ENCODE data around the gene NEU4. TPM values are rescaled to one million over a fixed set of nuclear protein-coding genes. Genes with fewer than 3 reads are reported as not detected.
"Not testable (repeated sequence)": the region's sequence is repeated elsewhere in the genome, so short reads cannot be mapped to it uniquely, and the experiment has no call there.

NEU4 gene
- total and polyA plus RNA-seq, 2 donors from 2014 or later = 0.76 to 2.8 TPM

- FAIRE-seq (no peak), DNase-seq (peak in 1 of 5 donors; percentile 27)
- intact Hi-C loops (cut with DNase I) = no loop called here
- no peak overlapping the region for H3K4me3 ChIP-seq (ENCODE audit: low read length in 3 of 3)
- H3K9me3 ChIP-seq (ENCODE audit: control insufficient read depth in 2 of 3, insufficient read depth in 1 of 3, low read length in 3 of 3) = no peaks in the 10 kb centered on the region
- H3K9ac ChIP-seq (ENCODE audit: low read length in 3 of 3) = no peak overlapping the region
- H3K4me1 ChIP-seq (ENCODE audit: control insufficient read depth in 2 of 3, insufficient read depth in 2 of 3, low read depth in 1 of 3, low read length in 3 of 3) = no peaks in the 10 kb centered on the region
- no peaks in the 10 kb centered on the region for H3K36me3 ChIP-seq (ENCODE audit: control insufficient read depth in 2 of 3, insufficient read depth in 3 of 3, low read length in 3 of 3)
- TF ChIP-seq, protein P1, sequence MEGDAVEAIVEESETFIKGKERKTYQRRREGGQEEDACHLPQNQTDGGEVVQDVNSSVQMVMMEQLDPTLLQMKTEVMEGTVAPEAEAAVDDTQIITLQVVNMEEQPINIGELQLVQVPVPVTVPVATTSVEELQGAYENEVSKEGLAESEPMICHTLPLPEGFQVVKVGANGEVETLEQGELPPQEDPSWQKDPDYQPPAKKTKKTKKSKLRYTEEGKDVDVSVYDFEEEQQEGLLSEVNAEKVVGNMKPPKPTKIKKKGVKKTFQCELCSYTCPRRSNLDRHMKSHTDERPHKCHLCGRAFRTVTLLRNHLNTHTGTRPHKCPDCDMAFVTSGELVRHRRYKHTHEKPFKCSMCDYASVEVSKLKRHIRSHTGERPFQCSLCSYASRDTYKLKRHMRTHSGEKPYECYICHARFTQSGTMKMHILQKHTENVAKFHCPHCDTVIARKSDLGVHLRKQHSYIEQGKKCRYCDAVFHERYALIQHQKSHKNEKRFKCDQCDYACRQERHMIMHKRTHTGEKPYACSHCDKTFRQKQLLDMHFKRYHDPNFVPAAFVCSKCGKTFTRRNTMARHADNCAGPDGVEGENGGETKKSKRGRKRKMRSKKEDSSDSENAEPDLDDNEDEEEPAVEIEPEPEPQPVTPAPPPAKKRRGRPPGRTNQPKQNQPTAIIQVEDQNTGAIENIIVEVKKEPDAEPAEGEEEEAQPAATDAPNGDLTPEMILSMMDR (IDR thresholded peaks at IDR 0.05; ENCODE audit: borderline replicate concordance, extremely low read depth, insufficient read depth) = no peak
- no peaks in the 10 kb centered on the region for H3K27me3 ChIP-seq (ENCODE audit: control insufficient read depth, insufficient read depth, low read length)
- no peak overlapping the region for H3K27ac ChIP-seq (ENCODE audit: low read depth in 2 of 2, low read length in 2 of 2)
Measured at GRCh38 chr2:241818943-241819270, 9.9 kb downstream of the NEU4 start.

DNA sequence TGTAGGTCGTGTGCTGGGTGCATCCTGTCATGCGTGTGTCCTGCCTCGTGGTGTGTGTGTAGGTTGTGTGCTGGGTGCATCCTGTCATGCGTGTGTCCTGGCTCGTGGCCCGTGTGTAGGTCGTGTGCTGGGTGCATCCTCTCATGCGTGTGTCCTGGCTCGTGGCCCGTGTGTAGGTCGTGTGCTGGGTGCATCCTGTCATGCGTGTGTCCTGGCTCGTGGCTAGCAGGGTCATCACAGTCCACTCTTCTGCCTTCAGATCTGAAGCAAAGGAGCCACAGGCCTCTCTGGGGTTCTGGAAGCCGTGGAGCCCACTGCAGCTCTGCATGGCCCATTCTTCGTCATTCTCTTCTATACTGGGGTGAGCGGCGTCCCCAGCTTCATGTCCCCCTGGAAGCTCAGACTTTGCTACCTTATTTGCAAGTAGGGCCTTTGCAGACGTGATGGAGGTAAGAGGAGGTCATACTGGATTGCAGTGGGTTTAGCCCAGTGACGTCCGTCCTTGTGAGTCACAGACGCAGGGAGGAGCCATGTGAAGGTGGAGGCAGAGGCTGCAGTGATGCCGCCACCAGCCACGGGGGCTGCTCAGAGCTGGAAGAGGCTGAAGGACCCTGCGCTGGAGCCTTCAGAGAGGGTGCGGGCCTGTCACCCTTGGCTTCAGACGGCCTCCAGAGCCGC lies 11.1 kb downstream of the NEU4 start:
- H3K27me3 ChIP-seq (ENCODE audit: control insufficient read depth, insufficient read depth, low read length); H3K4me1 ChIP-seq (ENCODE audit: control insufficient read depth in 2 of 3, insufficient read depth in 2 of 3, low read depth in 1 of 3, low read length in 3 of 3); FAIRE-seq; H3K4me3 ChIP-seq (ENCODE audit: low read length in 3 of 3); H3K27ac ChIP-seq (ENCODE audit: low read depth in 2 of 2, low read length in 2 of 2); H3K9me3 ChIP-seq (ENCODE audit: control insufficient read depth in 2 of 3, insufficient read depth in 1 of 3, low read length in 3 of 3); intact Hi-C loops (cut with DNase I); H3K36me3 ChIP-seq (ENCODE audit: control insufficient read depth in 2 of 3, insufficient read depth in 3 of 3, low read length in 3 of 3); H3K9ac ChIP-seq (ENCODE audit: low read length in 3 of 3): not testable (repeated sequence)
- DNase-seq = peak in 1 of 5 donors; percentile 52

DNA sequence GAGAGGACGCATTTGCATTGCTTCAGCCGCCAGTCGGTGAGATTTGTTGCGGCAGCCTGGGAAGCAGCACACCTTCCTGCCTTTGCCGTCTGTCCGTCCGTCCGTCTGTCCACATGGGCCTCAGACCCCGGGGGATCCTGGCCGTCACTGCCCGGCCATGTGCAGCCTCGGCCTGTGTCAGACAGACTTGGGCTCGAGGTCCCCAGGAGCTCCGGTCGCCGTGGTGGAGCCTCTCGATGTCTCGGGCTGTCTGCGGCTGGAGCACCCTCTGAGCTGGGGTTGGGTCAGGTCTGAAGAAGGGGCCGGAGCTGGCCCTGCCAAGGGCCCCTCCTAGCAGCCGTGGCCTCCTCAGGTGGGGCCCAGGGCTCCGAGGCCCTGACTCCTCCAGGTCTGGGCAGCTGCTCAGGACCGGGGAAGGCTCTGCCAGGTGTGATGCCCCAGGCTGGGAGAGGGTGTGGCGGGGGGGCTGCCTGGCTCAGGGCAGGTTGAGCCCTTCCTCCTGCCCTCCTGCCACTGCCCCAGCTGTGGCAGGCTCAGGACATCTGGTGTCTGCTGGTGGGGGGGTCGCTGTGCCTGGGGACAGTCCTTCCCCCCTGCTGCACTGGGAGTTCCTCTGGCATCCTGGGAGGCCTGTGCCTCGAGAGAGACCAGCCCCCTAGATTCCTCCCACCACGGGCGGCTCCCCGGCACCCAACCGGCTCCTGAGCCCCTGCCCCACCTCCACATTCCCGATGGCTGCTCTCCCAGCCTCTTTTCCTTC lies 11.8 kb downstream of the NEU4 start:
- Histone ChIP-seq H3K27ac (ENCODE audit: low read depth in 2 of 2, low read length in 2 of 2) (no peak overlapping the region), H3K4me1 (ENCODE audit: control insufficient read depth in 2 of 3, insufficient read depth in 2 of 3, low read depth in 1 of 3, low read length in 3 of 3) (no peaks in the 10 kb centered on the region), H3K9ac (ENCODE audit: low read length in 3 of 3) (no peak overlapping the region), H3K36me3 (ENCODE audit: control insufficient read depth in 2 of 3, insufficient read depth in 3 of 3, low read length in 3 of 3) (no peaks in the 10 kb centered on the region), H3K4me3 (ENCODE audit: low read length in 3 of 3) (no peak overlapping the region), H3K9me3 (ENCODE audit: control insufficient read depth in 2 of 3, insufficient read depth in 1 of 3, low read length in 3 of 3) (no peaks in the 10 kb centered on the region), H3K27me3 (ENCODE audit: control insufficient read depth, insufficient read depth, low read length) (no peaks in the 10 kb centered on the region)
- FAIRE-seq (no peak), DNase-seq (peak in 1 of 5 donors; percentile 77)
- intact Hi-C loops (cut with DNase I) = no loop called here
- TF ChIP-seq, protein P1 (IDR thresholded peaks at IDR 0.05; ENCODE audit: borderline replicate concordance, extremely low read depth, insufficient read depth) = no peak

DNA sequence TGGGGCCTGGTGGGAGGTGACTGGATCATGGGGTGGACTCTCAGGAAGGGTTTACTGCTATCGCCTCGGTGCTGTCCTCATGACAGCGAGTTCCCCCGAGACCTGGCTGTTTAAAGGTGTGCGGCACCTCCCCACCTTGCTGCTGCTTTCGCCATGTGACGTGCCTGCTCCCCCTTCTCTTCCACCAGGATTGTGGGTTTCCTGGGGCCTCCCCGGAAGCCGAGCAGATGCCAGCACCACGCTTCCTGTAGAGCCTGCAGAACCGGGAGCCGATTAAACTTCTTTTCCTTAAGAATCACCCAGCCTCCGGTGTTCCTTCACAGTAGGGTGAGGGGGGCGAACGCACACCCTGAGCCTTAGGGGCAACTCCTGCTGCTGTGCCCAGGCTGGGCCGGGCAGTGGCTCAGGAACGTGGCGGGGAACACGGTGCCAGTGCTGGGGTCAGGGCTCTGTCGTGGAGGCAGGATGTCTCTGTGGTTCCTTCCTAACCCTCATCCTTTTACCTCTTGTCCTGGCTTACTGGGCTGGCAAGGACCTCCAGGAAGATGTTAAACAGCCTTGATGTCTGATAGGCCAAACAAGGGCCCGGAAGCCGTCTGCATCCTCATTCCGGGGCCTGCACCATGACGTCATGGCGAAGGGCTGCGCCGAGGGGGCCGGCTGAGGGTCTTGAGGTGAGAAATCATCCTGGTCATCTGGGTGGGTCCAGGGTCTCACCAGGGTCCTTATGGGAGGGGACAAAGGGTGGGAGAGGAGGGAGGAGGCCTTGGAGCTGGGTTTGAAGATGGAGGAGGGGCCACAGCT lies 12.7 kb downstream of the NEU4 start:
- H3K9ac ChIP-seq (ENCODE audit: low read length in 3 of 3) = no peak overlapping the region
- H3K4me3 ChIP-seq (ENCODE audit: low read length in 3 of 3) = no peak overlapping the region
- intact Hi-C loops (cut with DNase I) = no loop called here
- DNase-seq (peak in 1 of 5 donors; percentile 54), FAIRE-seq (no peak)
- TF ChIP-seq, protein P1 (IDR thresholded peaks at IDR 0.05; ENCODE audit: borderline replicate concordance, extremely low read depth, insufficient read depth) = no peak
- peaks cover 0 to under 1% (median under 1%) of the 10 kb centered on the region in 3 donors for H3K9me3 ChIP-seq (ENCODE audit: control insufficient read depth in 2 of 3, insufficient read depth in 1 of 3, low read length in 3 of 3)
- no peaks in the 10 kb centered on the region for H3K27me3 ChIP-seq (ENCODE audit: control insufficient read depth, insufficient read depth, low read length)
- H3K4me1 ChIP-seq (ENCODE audit: control insufficient read depth in 2 of 3, insufficient read depth in 2 of 3, low read depth in 1 of 3, low read length in 3 of 3) = no peaks in the 10 kb centered on the region
- no peak overlapping the region for H3K27ac ChIP-seq (ENCODE audit: low read depth in 2 of 2, low read length in 2 of 2)
- no peaks in the 10 kb centered on the region for H3K36me3 ChIP-seq (ENCODE audit: control insufficient read depth in 2 of 3, insufficient read depth in 3 of 3, low read length in 3 of 3)

Measured in kidney (tissue), 14 donors.